ENCODE data around the gene DDX19B.

GRCh38 chr16:70377782-70378181 lies 78.8 kb downstream of the DDX19B start:
- TF ChIP-seq CEBPB (IDR thresholded peaks at IDR 0.05) (no peak), TAF1 (IDR thresholded peaks at IDR 0.05; ENCODE audit: low read depth) (no peak), RAD21 (IDR thresholded peaks at IDR 0.05; ENCODE audit: low read depth) (no peak), EP300 (IDR thresholded peaks at IDR 0.05; ENCODE audit: borderline replicate concordance) (no peak), TEAD4 (IDR thresholded peaks at IDR 0.05) (no peak), YY1 (IDR thresholded peaks at IDR 0.05; ENCODE audit: low read depth) (no peak), CREB1 (IDR thresholded peaks at IDR 0.05; ENCODE audit: low read depth) (no peak)
